Psoas muscle (tissue), 8 donors: ENCODE results near the gene HK1. TPM values are rescaled to one million over a fixed set of nuclear protein-coding genes. Genes with fewer than 3 reads are reported as not detected.

Source experiments
- ATAC-seq, 4 donors: fragments of 200-7000 bp; cut with Tn5 transposase; one replicate each; pipeline ENCODE4 v1.9.1; 2020; ENCODE audit warnings: moderate library complexity in 3 of 4, mild to moderate bottlenecking in 2 of 4
- DNase-seq, 2 donors: peaks; one replicate each; pipeline ENCODE4 v3.0.0-alpha.2; 2020
- H3K27ac ChIP-seq: fragments of 200-600 bp; one replicate; pipeline ENCODE4 v1.8.0; 2022
- H3K27me3 ChIP-seq, 3 donors: fragments of 200-600 bp in 1 of 3; one replicate each; pipeline versions ENCODE4 v1.6.1 to v1.8.0; 2013 to 2022; ENCODE audit warnings: low read length in 2 of 3, mild to moderate bottlenecking in 2 of 3, moderate library complexity in 1 of 3; ENCODE audit not compliant: insufficient read depth in 3 of 3
- H3K36me3 ChIP-seq, 2 donors: fragments of 200-600 bp in 1 of 2; one replicate each; pipeline versions ENCODE4 v1.6.1 to v1.8.0; 2013 to 2022; ENCODE audit warnings: low read depth in 1 of 2, mild to moderate bottlenecking in 1 of 2, moderate library complexity in 1 of 2; ENCODE audit not compliant: insufficient read depth in 1 of 2
- H3K4me1 ChIP-seq: fragments of 200-600 bp; one replicate; pipeline ENCODE4 v1.8.0; 2022
- H3K4me3 ChIP-seq: fragments of 200-600 bp; one replicate; pipeline ENCODE4 v1.8.0; 2022; ENCODE audit warnings: mild to moderate bottlenecking
- H3K9me3 ChIP-seq: fragments of 200-600 bp; one replicate; pipeline ENCODE4 v1.8.0; 2022
- WGBS, 3 donors: extraction: QIAGEN DNeasy Blood & Tissue Kit; methylation state at CpG; one replicate each; pipeline versions ENCODE4 v1.1.6 to v1.1.7; 2013; 5-methylcytosine and 5-hydroxymethylcytosine counted together
- intact Hi-C, 2 donors: fragments of 100-400 bp; cut with DNase I; formaldehyde crosslinking; loops; one replicate each; pipeline versions ENCODE4 v1.11.0 to v1.14.2; 2022
- polyA plus RNA-seq, 3 donors: library from polyadenylated mRNA; stranded (reverse); fragments of 200-250 nt; gene quantifications; one replicate each; pipeline ENCODE4 v1.2.3, GENCODE V29; 2013
- total RNA-seq, 4 donors: library from RNA; stranded (reverse); fragmentation: NEBNext Ultra II Directional in 2 of 4; extraction: Animal tissue kit (Norgen Biotek cat#: 25700) in 2 of 4; gene quantifications; one replicate each; pipeline versions ENCODE4 v1.2.1 to v1.2.4, GENCODE V29; 2021 to 2023
- TF ChIP-seq, protein P1 (sequence below): fragments of 200-600 bp; IDR thresholded peaks from one replicate; pipeline ENCODE4 v1.8.0; 2022; ENCODE audit warnings: antibody characterized with exemption
- donor health status: healthy with polysubstance abuse.
- donor health status: DM: no; HTN: no; CAD: no; lungs with moderate emphysema.
- donor health status: Bipolar disorder and iron deficiency.
- donor health status: healthy.
- donor health status: DM: yes; HTN: yes; CAD: no.
- donor health status: DM: no; HTN: no; CAD: no.
- donor health status: DM: no; HTN: no; CAD: no.
- donor health status: DM: yes; HTN: yes; CAD: no.

Gene HK1
- total and polyA plus RNA-seq, 7 donors = 134 to 336 (median 254) TPM

DNA sequence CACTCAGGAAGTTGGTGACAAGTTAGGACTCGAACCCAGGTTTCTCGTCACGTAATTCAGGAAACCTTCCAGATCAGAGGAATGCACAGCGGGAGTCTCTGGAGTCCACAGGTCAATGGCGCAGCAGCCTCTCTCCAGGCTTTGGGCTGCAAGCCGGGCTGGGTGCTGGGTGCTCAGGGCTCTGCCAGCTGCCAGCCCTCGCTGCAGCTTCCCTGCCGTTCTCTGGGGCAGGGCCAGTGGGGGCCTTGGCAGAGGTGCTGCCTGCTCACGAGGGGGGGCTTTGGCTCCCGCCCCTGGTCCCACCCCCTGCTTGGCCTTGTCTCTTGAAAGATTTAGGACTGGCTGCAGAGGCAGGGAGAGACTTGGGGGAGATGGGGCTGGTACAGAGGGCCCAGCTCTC is 138.4 kb downstream of the HK1 start, which contains the start of gene TACR2:
TACR2 (minus strand) TSS at position 224 of the 400 bp plus-strand sequence. CDS start 595 bp downstream, outside the sequence.
- Histone ChIP-seq H3K36me3 (no peaks in the 10 kb centered on the region), H3K9me3 (no peaks in the 10 kb centered on the region), H3K4me3 (no peak within 1 kb of the TSS), H3K4me1 (peaks cover 3% of the 10 kb centered on the region), H3K27me3 (no peaks in the 10 kb centered on the region), H3K27ac (no peak within 1 kb of the TSS)
- intact Hi-C loops = loop anchor here in 1 of 2 donors (5.0 kb wide), 1 partner anchor 221 kb away; no protein-coding TSS in a partner anchor
- WGBS, 3 donors = 27 to 40% (median 33%) methylated on average over 10 of the region's 10 CpGs
- ATAC-seq (no peak), DNase-seq (peak in 1 of 2 donors; percentile 39)
- TF ChIP-seq, protein P1, sequence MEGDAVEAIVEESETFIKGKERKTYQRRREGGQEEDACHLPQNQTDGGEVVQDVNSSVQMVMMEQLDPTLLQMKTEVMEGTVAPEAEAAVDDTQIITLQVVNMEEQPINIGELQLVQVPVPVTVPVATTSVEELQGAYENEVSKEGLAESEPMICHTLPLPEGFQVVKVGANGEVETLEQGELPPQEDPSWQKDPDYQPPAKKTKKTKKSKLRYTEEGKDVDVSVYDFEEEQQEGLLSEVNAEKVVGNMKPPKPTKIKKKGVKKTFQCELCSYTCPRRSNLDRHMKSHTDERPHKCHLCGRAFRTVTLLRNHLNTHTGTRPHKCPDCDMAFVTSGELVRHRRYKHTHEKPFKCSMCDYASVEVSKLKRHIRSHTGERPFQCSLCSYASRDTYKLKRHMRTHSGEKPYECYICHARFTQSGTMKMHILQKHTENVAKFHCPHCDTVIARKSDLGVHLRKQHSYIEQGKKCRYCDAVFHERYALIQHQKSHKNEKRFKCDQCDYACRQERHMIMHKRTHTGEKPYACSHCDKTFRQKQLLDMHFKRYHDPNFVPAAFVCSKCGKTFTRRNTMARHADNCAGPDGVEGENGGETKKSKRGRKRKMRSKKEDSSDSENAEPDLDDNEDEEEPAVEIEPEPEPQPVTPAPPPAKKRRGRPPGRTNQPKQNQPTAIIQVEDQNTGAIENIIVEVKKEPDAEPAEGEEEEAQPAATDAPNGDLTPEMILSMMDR = no peak

DNA sequence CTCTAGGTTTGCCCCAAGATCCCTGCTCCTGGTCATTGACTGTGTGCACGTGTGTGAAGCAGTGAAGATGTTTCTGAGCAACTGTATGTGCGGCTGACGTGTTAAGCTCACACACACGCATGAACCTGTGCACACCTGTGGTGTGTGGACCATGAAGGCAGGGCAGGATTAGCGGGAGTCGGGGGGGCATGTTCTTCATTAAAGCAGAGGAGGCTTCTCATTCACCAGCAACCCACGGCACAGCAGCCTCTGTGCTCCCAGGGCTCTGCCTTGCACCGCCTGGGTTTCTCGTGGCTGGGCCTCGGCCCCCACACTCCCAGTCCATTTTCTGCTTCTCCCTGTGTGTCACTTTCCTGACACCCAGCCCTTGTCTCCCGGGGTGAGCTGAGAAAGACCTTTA is 139.2 kb downstream of the HK1 start:
- H3K27ac ChIP-seq = no peak overlapping the region
- ATAC-seq = no peak

DNA sequence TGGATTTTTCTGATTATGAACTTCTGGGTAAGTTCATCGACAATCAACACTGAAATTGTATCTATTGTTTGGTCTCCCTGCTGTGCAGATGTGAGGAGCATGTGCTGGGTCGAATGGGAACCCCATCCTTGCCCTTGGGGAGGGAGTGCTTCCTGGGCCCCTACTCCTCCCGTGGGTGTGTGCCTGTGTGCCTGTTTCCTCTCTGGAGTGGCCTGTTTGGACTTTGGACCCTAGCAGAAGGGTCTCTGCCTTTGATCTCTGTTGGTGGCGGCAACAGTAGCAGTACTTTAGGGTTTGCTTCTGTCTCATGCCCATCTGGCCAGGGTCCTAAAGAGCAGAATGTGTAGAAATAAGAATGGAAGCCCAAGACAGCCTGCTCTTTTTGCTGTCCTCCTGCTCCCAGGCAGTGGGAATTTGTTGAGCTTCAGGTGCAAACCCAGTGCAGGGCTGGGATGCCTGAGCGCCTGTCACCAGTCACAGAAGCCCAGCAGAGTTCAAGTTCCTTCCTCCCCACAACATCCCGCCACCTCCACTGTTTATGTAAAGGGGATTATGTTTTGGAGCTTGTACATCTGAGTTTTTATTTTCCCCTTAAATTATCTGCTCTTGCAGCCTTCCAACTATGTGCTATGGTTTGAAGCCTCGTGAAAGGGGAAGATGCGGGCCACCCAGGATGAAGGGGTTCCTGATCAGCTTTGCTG is 139.9 kb downstream of the HK1 start:
- no peak overlapping the region for H3K27ac ChIP-seq
- intact Hi-C loops = loop anchor here in 1 of 2 donors (5.0 kb wide), 1 partner anchor 219 kb away; no protein-coding TSS in a partner anchor
- H3K4me1 ChIP-seq = peaks cover 11% of the 10 kb centered on the region
- no peaks in the 10 kb centered on the region for H3K36me3 ChIP-seq
- H3K9me3 ChIP-seq = no peaks in the 10 kb centered on the region
- no peaks in the 10 kb centered on the region for H3K27me3 ChIP-seq
- DNase-seq (peak in 1 of 2 donors; percentile 14), ATAC-seq (no peak)
- WGBS, 3 donors = 82 to 88% (median 83%) methylated on average over 8 of the region's 8 CpGs
- TF ChIP-seq, protein P1 = no peak
- no peak overlapping the region for H3K4me3 ChIP-seq

More for the DNA sequence above, 139.2 kb downstream of the HK1 start:
- intact Hi-C loops = loop anchor here in 1 of 2 donors (5.0 kb wide), 1 partner anchor 220 kb away; no protein-coding TSS in a partner anchor
- no peaks in the 10 kb centered on the region for H3K27me3 ChIP-seq
- peaks cover 8% of the 10 kb centered on the region for H3K4me1 ChIP-seq
- H3K36me3 ChIP-seq = no peaks in the 10 kb centered on the region
- WGBS, 3 donors = 83 to 88% (median 85%) methylated on average over 11 of the region's 11 CpGs
- H3K9me3 ChIP-seq = no peaks in the 10 kb centered on the region
- TF ChIP-seq, protein P1 = no peak
- DNase-seq = peak in 1 of 2 donors; percentile 35
- no peak overlapping the region for H3K4me3 ChIP-seq

DNA sequence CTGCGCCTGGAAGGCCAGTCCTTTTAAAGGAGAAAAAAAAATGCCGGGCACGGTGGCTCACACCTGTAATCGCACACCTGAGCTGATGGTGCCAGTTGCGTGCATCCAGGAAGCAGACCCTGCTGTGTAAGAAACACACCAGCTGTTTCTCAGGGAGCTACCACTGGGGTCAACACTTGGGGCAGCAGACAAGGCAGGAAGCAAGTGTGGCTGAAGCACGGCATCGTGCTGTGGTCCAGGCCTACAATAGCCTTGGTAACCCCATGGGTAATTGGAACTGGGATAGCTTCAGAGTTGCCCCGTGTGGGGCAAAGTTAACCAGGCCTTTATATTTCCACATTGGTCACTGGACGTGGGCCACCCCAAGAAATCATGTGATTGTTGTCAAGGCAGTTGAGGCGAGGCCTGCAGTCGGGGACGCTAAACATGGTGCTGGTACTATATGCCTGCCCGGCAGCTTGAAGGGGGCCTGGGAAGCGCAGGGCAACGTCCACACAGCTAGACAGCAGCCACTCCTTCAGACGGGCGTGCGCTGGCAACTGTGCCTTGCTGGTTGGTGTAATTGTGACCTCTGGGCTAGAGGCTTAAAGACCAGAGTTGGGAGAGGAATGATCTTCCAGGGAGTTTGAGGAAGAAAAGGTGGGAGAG is 140.9 kb downstream of the HK1 start:
- intact Hi-C loops = loop anchor here in 1 of 2 donors (5.0 kb wide), 1 partner anchor 218 kb away; no protein-coding TSS in a partner anchor
- TF ChIP-seq, protein P1 = no peak
- Histone ChIP-seq H3K9me3 (no peaks in the 10 kb centered on the region), H3K4me3 (no peak overlapping the region), H3K27me3 (no peaks in the 10 kb centered on the region), H3K27ac (no peak overlapping the region), H3K36me3 (no peaks in the 10 kb centered on the region), H3K4me1 (peaks cover 11% of the 10 kb centered on the region)
- ATAC-seq (no peak), DNase-seq (peak in 1 of 2 donors; percentile 39)
- WGBS, 3 donors = 91 to 93% (median 92%) methylated on average over 18 of the region's 18 CpGs
